Mesendoderm (in vitro differentiated cells): ENCODE data around the gene SPINK9. TPM values are rescaled to one million over a fixed set of nuclear protein-coding genes. Genes with fewer than 3 reads are reported as not detected.
A peak's percentile ranks its signal among the peaks of the same experiment; 100 is the strongest.

ENCODE experiments used
- DNase-seq: peaks from one replicate; pipeline ENCODE4 v3.0.0; 2013
- H2AK5ac ChIP-seq: 2 replicates; pipeline ENCODE4 v1.6.1; 2013; ENCODE audit warnings: low read length, inconsistent platforms
- H2BK120ac ChIP-seq: 2 replicates; pipeline ENCODE4 v1.6.1; 2013; ENCODE audit warnings: low read depth, mild to moderate bottlenecking, low read length, moderate library complexity, mixed read lengths
- H2BK15ac ChIP-seq: replicated peaks from 2 replicates; pipeline ENCODE4 v1.6.1; 2013; ENCODE audit warnings: low read depth, mild to moderate bottlenecking, moderate library complexity
- H2BK5ac ChIP-seq: 2 replicates; pipeline ENCODE4 v1.6.1; 2013; ENCODE audit warnings: low read length, inconsistent platforms
- H3K18ac ChIP-seq: 2 replicates; pipeline ENCODE4 v1.6.1; 2013; ENCODE audit warnings: mild to moderate bottlenecking, low read length, mixed read lengths
- H3K23ac ChIP-seq: one replicate; pipeline ENCODE4 v1.6.1; 2013; ENCODE audit warnings: low read length
- H3K27ac ChIP-seq: 2 replicates; pipeline ENCODE4 v1.5.1; 2013; ENCODE audit warnings: low read depth, mild to moderate bottlenecking, inconsistent platforms, low read length, moderate library complexity
- H3K27me3 ChIP-seq: 2 replicates; pipeline ENCODE4 v1.6.1; 2013; ENCODE audit warnings: low read length, control low read depth, mild to moderate bottlenecking, inconsistent platforms; ENCODE audit not compliant: insufficient read depth, poor library complexity
- H3K36me3 ChIP-seq: 2 replicates; pipeline ENCODE4 v1.6.1; 2013; ENCODE audit warnings: low read length, inconsistent platforms; ENCODE audit not compliant: control insufficient read depth, insufficient read depth
- H3K4ac ChIP-seq: one replicate; pipeline ENCODE4 v1.6.1; 2013; ENCODE audit warnings: low read depth, mild to moderate bottlenecking, low read length, moderate library complexity
- H3K4me1 ChIP-seq: 2 replicates; pipeline ENCODE4 v1.6.1; 2013; ENCODE audit warnings: low read depth, low read length, inconsistent platforms; ENCODE audit not compliant: control insufficient read depth
- H3K4me2 ChIP-seq: 2 replicates; pipeline ENCODE4 v1.6.1; 2013; ENCODE audit warnings: low read length
- H3K4me3 ChIP-seq: 2 replicates; pipeline ENCODE4 v1.5.1; 2013; ENCODE audit warnings: mild to moderate bottlenecking, low read length
- H3K56ac ChIP-seq: one replicate; pipeline ENCODE4 v1.6.1; 2013; ENCODE audit warnings: low read length
- H3K79me1 ChIP-seq: 2 replicates; pipeline ENCODE4 v1.6.1; 2013; ENCODE audit warnings: low read length, inconsistent platforms
- H3K79me2 ChIP-seq: 2 replicates; pipeline ENCODE4 v1.6.1; 2013; ENCODE audit warnings: mild to moderate bottlenecking, low read length; ENCODE audit not compliant: control insufficient read depth, insufficient read depth
- H3K9ac ChIP-seq: 2 replicates; pipeline ENCODE4 v1.6.1; 2013; ENCODE audit warnings: low read length, inconsistent platforms
- H4K5ac ChIP-seq: one replicate; pipeline ENCODE4 v1.6.1; 2013; ENCODE audit warnings: low read length
- H4K8ac ChIP-seq: one replicate; pipeline ENCODE4 v1.6.1; 2013; ENCODE audit warnings: low read depth, mild to moderate bottlenecking, control low read depth, low read length, moderate library complexity
- WGBS: extraction: QIAGEN DNeasy Blood & Tissue Kit; methylation state at CpG from one replicate; pipeline ENCODE4 v1.1.7; 2013; ENCODE audit warnings: low lambda C conversion rate, missing lambda C conversion rate; ENCODE audit not compliant: insufficient coverage; ENCODE audit errors: extremely low coverage; 5-methylcytosine and 5-hydroxymethylcytosine counted together
- polyA plus RNA-seq, 2 experiments: library from polyadenylated mRNA; stranded (reverse); fragments of 200-250 nt; gene quantifications; one replicate each; pipeline ENCODE4 v1.2.3, GENCODE V29; 2013

The SPINK9 gene
- polyA plus RNA-seq (2013, experiment 1 of 2) = not detected
- polyA plus RNA-seq (2013, experiment 2 of 2) = not detected

- Histone ChIP-seq H3K4me1 (no peaks in the 10 kb centered on the region), H3K79me2 (no peaks in the 10 kb centered on the region), H3K4me2 (no peak within 1 kb of the TSS), H3K36me3 (no peaks in the 10 kb centered on the region), H3K4me3 (no peak within 1 kb of the TSS), H4K5ac (no peak within 1 kb of the TSS), H3K4ac (no peak within 1 kb of the TSS), H4K8ac (no peak within 1 kb of the TSS), H2BK15ac (no peak within 1 kb of the TSS), H3K18ac (no peak within 1 kb of the TSS), H3K23ac (no peak within 1 kb of the TSS), H3K27me3 (no peaks in the 10 kb centered on the region), H3K56ac (no peak within 1 kb of the TSS), H3K79me1 (no peaks in the 10 kb centered on the region), H3K27ac (no peak within 1 kb of the TSS), H2BK5ac (no peak within 1 kb of the TSS), H2BK120ac (no peak within 1 kb of the TSS), H3K9ac (no peak within 1 kb of the TSS), H2AK5ac (no peak within 1 kb of the TSS)
- no CpG with 5 or more reads among the region's 3 CpGs for WGBS
- no peak for DNase-seq
Observed at GRCh38 chr5:148335259-148335658, at the start of gene SPINK9. Gene SPINK9, plus strand, starts transcription at chr5:148335559. Its CDS starts 55 bp downstream, at chr5:148335614.

- Histone ChIP-seq H2BK15ac (no peak overlapping the region), H3K79me1 (no peaks in the 10 kb centered on the region), H3K9ac (no peak overlapping the region), H4K5ac (no peak overlapping the region), H3K4me2 (no peak overlapping the region), H2BK120ac (no peak overlapping the region), H3K56ac (no peak overlapping the region), H3K4ac (no peak overlapping the region), H3K27me3 (no peaks in the 10 kb centered on the region), H2BK5ac (no peak overlapping the region), H3K4me3 (no peak overlapping the region), H3K4me1 (no peaks in the 10 kb centered on the region), H2AK5ac (no peak overlapping the region), H3K27ac (no peak overlapping the region), H3K23ac (no peak overlapping the region), H3K79me2 (no peaks in the 10 kb centered on the region), H4K8ac (no peak overlapping the region), H3K18ac (no peak overlapping the region), H3K36me3 (no peaks in the 10 kb centered on the region)
- peak; percentile 54 for DNase-seq
- WGBS = no CpG with 5 or more reads among the region's 6 CpGs
Observed at GRCh38 chr5:148290271-148291195, 44.8 kb upstream of the SPINK9 start.

GRCh38 chr5:148297731-148298130 is 37.6 kb upstream of the SPINK9 start:
- no peak overlapping the region for H3K18ac ChIP-seq
- no peak overlapping the region for H4K8ac ChIP-seq
- no peak overlapping the region for H3K4me2 ChIP-seq
- no peak overlapping the region for H2BK5ac ChIP-seq
- no peak overlapping the region for H2AK5ac ChIP-seq
- H3K23ac ChIP-seq = no peak overlapping the region
- WGBS = no CpG with 5 or more reads among the region's 4 CpGs
- H3K56ac ChIP-seq = no peak overlapping the region
- H3K4ac ChIP-seq = no peak overlapping the region
- no peaks in the 10 kb centered on the region for H3K79me1 ChIP-seq
- H3K4me1 ChIP-seq = no peaks in the 10 kb centered on the region
- H3K36me3 ChIP-seq = no peaks in the 10 kb centered on the region
- no peak overlapping the region for H2BK15ac ChIP-seq
- peak; percentile 53 for DNase-seq
- no peaks in the 10 kb centered on the region for H3K27me3 ChIP-seq
- no peak overlapping the region for H4K5ac ChIP-seq
- no peak overlapping the region for H3K9ac ChIP-seq
- no peak overlapping the region for H3K27ac ChIP-seq
- H2BK120ac ChIP-seq = no peak overlapping the region
- no peaks in the 10 kb centered on the region for H3K79me2 ChIP-seq
- no peak overlapping the region for H3K4me3 ChIP-seq

- Histone ChIP-seq H3K4ac (no peak overlapping the region), H3K4me3 (no peak overlapping the region), H3K4me2 (no peak overlapping the region), H3K23ac (no peak overlapping the region), H2BK15ac (no peak overlapping the region), H3K27me3 (no peaks in the 10 kb centered on the region), H4K5ac (no peak overlapping the region), H3K79me2 (no peaks in the 10 kb centered on the region), H3K56ac (no peak overlapping the region), H2BK5ac (no peak overlapping the region), H4K8ac (no peak overlapping the region), H3K18ac (no peak overlapping the region), H3K79me1 (no peaks in the 10 kb centered on the region), H3K4me1 (no peaks in the 10 kb centered on the region), H2AK5ac (no peak overlapping the region), H3K27ac (no peak overlapping the region), H3K9ac (no peak overlapping the region), H2BK120ac (no peak overlapping the region), H3K36me3 (no peaks in the 10 kb centered on the region)
- WGBS = no CpG with 5 or more reads among the region's 1 CpG
- no peak for DNase-seq
Observed at GRCh38 chr5:148306446-148306845, 28.9 kb upstream of the SPINK9 start.

- WGBS = no CpG with 5 or more reads among the region's 3 CpGs
- Histone ChIP-seq H3K79me1 (no peaks in the 10 kb centered on the region), H3K4me2 (no peak overlapping the region), H3K9ac (no peak overlapping the region), H3K18ac (no peak overlapping the region), H3K4me1 (no peaks in the 10 kb centered on the region), H3K27ac (no peak overlapping the region), H3K27me3 (no peaks in the 10 kb centered on the region), H3K79me2 (no peaks in the 10 kb centered on the region), H4K5ac (no peak overlapping the region), H2AK5ac (no peak overlapping the region), H2BK120ac (no peak overlapping the region), H3K4ac (no peak overlapping the region), H2BK15ac (no peak overlapping the region), H3K56ac (no peak overlapping the region), H3K23ac (no peak overlapping the region), H4K8ac (no peak overlapping the region), H3K4me3 (no peak overlapping the region), H3K36me3 (no peaks in the 10 kb centered on the region), H2BK5ac (no peak overlapping the region)
- no peak for DNase-seq
Observed at GRCh38 chr5:148309019-148309418, 26.3 kb upstream of the SPINK9 start.
